Lower lobe of right lung (tissue), 2 donors: Measurements from ENCODE around the gene DUSP2. TPM values are rescaled to one million over a fixed set of nuclear protein-coding genes. Genes with fewer than 3 reads are reported as not detected.

Source experiments
- ATAC-seq, 2 donors: fragments of 200-7000 bp; cut with Tn5 transposase; one replicate each; pipeline ENCODE4 v1.9.1; 2020 to 2022; ENCODE audit warnings: mild to moderate bottlenecking in 2 of 2, moderate library complexity in 2 of 2
- DNase-seq: peaks from one replicate; pipeline ENCODE4 v3.0.0-alpha.2; 2020
- H3K27ac ChIP-seq: fragments of 200-600 bp; one replicate; pipeline ENCODE4 v1.8.0; 2022
- H3K27me3 ChIP-seq: fragments of 200-600 bp; one replicate; pipeline ENCODE4 v1.8.0; 2022; ENCODE audit warnings: low read depth
- H3K36me3 ChIP-seq: fragments of 200-600 bp; one replicate; pipeline ENCODE4 v1.8.0; 2022; ENCODE audit warnings: mild to moderate bottlenecking
- H3K4me1 ChIP-seq: fragments of 200-600 bp; one replicate; pipeline ENCODE4 v1.8.0; 2022
- H3K4me3 ChIP-seq: fragments of 200-600 bp; one replicate; pipeline ENCODE4 v1.8.0; 2022; ENCODE audit warnings: mild to moderate bottlenecking
- H3K9me3 ChIP-seq: fragments of 200-600 bp; one replicate; pipeline ENCODE4 v1.8.0; 2022
- intact Hi-C: fragments of 100-400 bp; cut with DNase I; formaldehyde crosslinking; loops from one replicate; pipeline ENCODE4 v1.11.0; 2022
- total RNA-seq: library from RNA; stranded (reverse); fragmentation: NEBNext Ultra II Directional; extraction: Animal tissue kit (Norgen Biotek cat#: 25700); gene quantifications from one replicate; pipeline ENCODE4 v1.2.1, GENCODE V29; 2021
- TF ChIP-seq, protein P1 (sequence below): fragments of 200-600 bp; IDR thresholded peaks from one replicate; pipeline ENCODE4 v1.8.0; 2022; ENCODE audit warnings: antibody characterized with exemption, mild to moderate bottlenecking
- donor health status: DM: no; HTN: yes; CAD: no; lungs with severe emphysema.

The DUSP2 gene
- total RNA-seq, 1 donor from 2014 or later: 5.5 TPM

DNA sequence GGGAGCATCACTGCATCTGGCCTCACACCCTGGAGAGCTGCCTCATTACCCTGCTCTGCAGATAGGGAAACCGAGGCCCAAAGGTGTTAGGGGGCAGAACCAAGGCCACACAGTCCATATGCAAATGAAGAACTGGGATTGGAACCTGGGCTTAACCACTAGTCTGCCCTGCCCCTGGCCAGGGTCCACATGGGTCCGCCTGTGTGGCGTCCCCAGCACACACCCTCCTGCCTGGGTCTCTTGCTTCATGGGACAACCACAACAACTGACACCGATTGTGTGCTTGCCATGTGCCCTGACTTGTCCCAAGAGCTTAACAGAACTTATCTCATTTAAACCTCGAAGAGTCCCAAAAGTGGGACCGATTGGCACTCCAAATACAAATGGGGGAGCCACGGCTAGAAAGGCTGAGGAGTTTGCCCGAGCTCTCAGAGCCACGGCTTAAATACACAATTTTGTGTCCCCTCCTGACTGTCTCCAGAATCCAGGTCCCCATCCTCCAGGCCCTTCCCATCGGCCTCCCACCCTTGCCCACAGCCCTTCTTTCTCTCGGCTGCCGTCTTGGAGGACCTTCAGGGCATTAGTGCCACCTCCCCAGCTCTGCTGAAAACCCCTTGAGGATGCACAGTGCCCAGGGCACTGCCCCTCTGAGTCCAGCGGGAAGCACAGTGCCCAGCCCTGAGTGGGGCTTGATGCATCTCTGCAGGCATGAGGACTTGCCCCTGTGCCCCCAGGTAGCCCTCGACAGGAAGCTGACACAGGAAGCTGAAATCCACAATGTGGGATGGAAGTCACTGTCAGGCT is 5.8 kb upstream of the DUSP2 start:
- DNase-seq: peak; percentile 27

DNA sequence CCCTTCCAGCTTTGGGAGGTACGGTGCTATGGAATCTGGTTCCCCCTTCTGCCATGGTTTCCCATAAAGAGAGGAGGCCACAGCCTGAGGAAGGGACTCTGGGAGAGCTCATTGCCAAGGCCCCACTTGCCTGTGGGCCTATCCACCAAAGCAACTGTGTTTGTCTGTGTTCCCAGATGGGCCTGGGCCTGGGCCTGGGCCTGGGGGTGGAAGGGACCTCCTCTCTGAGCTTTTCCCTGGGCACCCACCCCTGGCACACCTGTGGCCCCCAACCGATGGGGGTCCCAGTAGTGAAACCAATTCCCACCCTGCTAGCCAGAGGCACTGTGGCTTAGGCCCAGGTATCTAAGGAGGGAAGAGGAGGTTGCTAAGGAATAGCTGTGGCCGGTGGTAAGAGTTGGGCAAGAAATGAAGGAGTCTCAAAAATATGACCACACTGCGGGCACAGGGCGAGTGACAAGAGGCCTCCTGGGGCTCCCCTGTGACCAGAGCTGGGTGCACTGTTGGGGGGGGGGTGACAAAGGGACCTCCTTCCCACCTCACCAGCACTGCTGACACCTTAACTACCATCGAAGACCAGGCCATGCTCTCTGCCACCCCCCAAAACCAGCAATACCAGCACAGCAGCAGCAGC is 4.9 kb upstream of the DUSP2 start:
- TF ChIP-seq, protein P1, sequence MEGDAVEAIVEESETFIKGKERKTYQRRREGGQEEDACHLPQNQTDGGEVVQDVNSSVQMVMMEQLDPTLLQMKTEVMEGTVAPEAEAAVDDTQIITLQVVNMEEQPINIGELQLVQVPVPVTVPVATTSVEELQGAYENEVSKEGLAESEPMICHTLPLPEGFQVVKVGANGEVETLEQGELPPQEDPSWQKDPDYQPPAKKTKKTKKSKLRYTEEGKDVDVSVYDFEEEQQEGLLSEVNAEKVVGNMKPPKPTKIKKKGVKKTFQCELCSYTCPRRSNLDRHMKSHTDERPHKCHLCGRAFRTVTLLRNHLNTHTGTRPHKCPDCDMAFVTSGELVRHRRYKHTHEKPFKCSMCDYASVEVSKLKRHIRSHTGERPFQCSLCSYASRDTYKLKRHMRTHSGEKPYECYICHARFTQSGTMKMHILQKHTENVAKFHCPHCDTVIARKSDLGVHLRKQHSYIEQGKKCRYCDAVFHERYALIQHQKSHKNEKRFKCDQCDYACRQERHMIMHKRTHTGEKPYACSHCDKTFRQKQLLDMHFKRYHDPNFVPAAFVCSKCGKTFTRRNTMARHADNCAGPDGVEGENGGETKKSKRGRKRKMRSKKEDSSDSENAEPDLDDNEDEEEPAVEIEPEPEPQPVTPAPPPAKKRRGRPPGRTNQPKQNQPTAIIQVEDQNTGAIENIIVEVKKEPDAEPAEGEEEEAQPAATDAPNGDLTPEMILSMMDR: no peak
- H3K27me3 ChIP-seq: no peaks in the 10 kb centered on the region
- H3K36me3 ChIP-seq: no peaks in the 10 kb centered on the region
- DNase-seq: peak; percentile 29
- no peaks in the 10 kb centered on the region for H3K9me3 ChIP-seq
- no peak overlapping the region for H3K27ac ChIP-seq
- peaks cover 29% of the 10 kb centered on the region for H3K4me1 ChIP-seq
- intact Hi-C loops: no loop called here
- no peak overlapping the region for H3K4me3 ChIP-seq
- no peak for ATAC-seq

More for the DNA sequence above, 5.8 kb upstream of the DUSP2 start:
- Histone ChIP-seq H3K36me3 (no peaks in the 10 kb centered on the region), H3K9me3 (no peaks in the 10 kb centered on the region), H3K27me3 (no peaks in the 10 kb centered on the region), H3K27ac (no peak overlapping the region), H3K4me1 (peaks cover 26% of the 10 kb centered on the region), H3K4me3 (no peak overlapping the region)
- TF ChIP-seq, protein P1: no peak
- intact Hi-C loops: no loop called here
- no peak for ATAC-seq

DNA sequence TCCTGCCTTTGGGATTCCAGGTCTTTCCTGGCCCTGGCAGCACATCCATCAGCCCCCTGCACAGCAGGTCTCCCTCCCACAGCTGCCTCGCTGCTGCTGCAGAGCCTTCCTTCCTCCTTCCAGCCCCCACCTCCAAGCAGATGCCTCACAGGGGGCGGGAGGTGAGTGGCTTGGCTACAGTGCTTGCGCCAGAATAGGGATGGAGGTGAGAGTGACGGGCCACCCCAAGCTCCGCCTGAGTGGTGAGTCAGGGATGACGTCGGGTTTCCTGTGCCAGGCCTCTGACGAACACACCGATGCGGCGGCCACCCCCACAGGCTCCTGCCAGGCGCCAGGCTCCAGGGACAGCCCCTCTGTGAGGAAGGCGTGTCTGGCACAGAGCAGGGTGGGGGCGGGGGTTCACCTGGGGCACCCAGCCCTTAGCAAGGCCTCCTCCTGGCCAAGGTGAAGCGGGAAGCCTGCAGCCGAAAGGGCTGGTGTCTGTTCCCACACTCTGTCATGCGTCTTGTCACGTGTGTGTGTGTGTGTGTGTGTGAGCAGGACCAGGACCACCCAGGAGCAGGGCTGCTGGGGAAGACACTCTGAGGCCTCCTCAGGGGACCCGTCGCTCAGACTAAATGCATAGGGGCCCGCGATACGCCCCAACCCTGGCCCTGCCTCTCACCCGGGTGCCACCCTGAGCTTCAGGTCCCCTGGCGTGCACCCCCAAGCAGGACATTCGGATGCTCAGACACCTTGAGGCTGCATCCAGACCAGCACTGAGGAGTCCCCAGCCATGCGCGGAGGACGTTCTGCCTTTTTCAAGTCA is 3.4 kb upstream of the DUSP2 start:
- H3K27ac ChIP-seq: peak overlapping the region; percentile 11

DNA sequence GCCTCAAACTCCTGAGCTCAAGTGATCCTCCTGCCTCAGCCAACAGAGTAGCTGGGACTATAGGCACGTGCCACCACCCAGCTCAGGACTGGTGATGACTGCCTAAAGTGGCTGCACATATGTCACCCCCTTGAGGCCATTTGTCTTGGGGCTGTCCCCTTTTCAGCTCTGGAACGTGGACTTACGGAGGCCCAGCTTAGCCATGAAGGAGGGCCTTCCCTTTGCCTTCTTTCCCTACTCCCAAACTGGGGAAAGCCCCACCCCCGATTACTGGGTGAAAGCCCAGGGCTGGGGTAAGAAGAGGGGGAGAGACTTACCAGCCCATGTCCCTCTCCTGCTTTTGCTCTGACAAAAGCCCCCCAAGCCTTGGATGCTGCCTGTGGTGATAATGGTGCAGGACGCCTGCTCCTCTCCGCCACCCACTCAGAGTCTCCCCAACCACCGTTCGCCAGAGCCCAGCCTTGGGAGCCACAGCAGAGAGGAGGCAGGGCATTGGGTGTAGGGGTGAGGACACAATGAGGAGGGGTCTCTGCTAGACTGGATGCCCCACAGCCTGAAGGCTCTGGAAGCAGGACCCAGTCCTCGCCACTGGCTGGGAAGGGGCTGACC is 2.5 kb upstream of the DUSP2 start:
- intact Hi-C loops: no loop called here
- TF ChIP-seq, protein P1: no peak

More for the DNA sequence above, 3.4 kb upstream of the DUSP2 start:
- ATAC-seq: peak; percentile 59 to 63
- Histone ChIP-seq H3K27me3 (peaks cover under 1% of the 10 kb centered on the region), H3K36me3 (no peaks in the 10 kb centered on the region), H3K4me1 (peaks cover 37% of the 10 kb centered on the region), H3K4me3 (peak overlapping the region; percentile 3), H3K9me3 (no peaks in the 10 kb centered on the region)
- TF ChIP-seq, protein P1: no peak
- DNase-seq: peak; percentile 81
- intact Hi-C loops: no loop called here

More for the DNA sequence above, 2.5 kb upstream of the DUSP2 start:
- ATAC-seq (no peak), DNase-seq (peak; percentile 20)
- Histone ChIP-seq H3K27me3 (peaks cover 5% of the 10 kb centered on the region), H3K27ac (no peak overlapping the region), H3K4me3 (no peak overlapping the region), H3K36me3 (no peaks in the 10 kb centered on the region), H3K9me3 (no peaks in the 10 kb centered on the region), H3K4me1 (peaks cover 37% of the 10 kb centered on the region)
